Skin epidermis (tissue), 12 donors: ENCODE measurements around the gene RENBP.

Experiments
- H3K27ac ChIP-seq, 21 experiments: fragments of 200-600 bp; sonication (generic) in 11 of 21; one replicate each; pipeline ENCODE4 v1.5.0; 2020; ENCODE audit warnings: mild to moderate bottlenecking in 3 of 21, inconsistent platforms in 2 of 21, moderate library complexity in 2 of 21
- H3K4me3 ChIP-seq, 7 experiments: fragments of 200-600 bp; sonication (generic) in 2 of 7; one replicate each; pipeline ENCODE4 v1.5.0; 2020; ENCODE audit warnings: inconsistent platforms in 2 of 7, mild to moderate bottlenecking in 2 of 7, moderate library complexity in 1 of 7

The RENBP gene

DNA sequence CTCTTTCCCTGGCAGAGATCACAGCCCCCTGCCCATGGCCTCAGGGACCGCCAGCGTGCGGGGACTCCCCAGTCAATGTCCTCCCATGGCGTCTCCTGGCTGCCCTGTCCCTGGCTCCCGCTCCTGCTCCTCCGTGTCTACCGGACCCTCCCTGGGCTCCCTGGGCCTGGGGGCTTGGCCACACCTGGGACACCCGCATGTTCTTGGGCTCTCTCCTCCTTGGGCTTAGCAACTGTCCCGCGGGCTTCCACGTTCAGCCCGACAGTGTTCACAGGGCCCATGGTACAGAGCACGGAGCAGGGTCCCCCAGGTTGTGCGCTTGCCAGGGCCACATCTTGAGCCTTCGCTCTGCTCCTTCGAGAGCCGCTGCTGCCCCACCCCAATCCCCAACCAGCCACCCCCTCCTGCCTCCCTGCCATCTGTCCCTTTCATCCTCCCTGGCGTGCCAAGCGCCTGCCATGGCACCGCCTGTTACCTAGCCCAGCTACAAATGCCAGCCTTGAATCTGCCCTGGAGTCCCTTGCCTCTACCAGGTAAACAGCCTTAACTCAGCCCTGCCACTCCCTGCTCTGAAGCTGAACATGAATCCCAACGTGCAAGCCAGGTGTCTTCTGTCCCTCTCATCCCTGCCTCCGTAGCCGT is 36.1 kb downstream of the RENBP start:
- no peak overlapping the region for H3K27ac ChIP-seq
- H3K4me3 ChIP-seq, result no peak overlapping the region

DNA sequence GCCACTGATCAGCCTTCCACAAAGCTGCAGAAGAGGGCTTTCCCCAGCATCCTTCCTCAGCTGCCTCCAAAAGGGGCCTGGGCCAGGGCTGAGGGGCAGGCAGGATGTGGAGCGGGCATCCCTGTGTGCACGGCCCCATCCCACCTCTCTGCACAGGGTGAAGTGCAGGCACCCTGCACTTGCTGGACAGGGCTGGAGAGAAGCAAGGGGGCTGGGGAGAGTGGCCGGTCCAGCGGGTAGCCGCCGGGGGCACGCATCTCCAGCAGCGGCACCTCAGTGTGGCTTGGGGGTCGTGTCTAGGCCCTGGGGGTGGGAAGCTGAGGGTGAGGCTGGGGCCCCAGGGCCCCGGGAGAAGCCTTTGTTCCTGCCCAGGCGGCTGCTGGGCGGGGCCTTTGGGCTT is 37.0 kb downstream of the RENBP start:
- Histone ChIP-seq H3K27ac (no peak overlapping the region), H3K4me3 (no peak overlapping the region)

GRCh38 chrX:153906126-153906917 is 38.1 kb downstream of the RENBP start:
- Histone ChIP-seq H3K27ac (no peak overlapping the region), H3K4me3 (no peak overlapping the region)

DNA sequence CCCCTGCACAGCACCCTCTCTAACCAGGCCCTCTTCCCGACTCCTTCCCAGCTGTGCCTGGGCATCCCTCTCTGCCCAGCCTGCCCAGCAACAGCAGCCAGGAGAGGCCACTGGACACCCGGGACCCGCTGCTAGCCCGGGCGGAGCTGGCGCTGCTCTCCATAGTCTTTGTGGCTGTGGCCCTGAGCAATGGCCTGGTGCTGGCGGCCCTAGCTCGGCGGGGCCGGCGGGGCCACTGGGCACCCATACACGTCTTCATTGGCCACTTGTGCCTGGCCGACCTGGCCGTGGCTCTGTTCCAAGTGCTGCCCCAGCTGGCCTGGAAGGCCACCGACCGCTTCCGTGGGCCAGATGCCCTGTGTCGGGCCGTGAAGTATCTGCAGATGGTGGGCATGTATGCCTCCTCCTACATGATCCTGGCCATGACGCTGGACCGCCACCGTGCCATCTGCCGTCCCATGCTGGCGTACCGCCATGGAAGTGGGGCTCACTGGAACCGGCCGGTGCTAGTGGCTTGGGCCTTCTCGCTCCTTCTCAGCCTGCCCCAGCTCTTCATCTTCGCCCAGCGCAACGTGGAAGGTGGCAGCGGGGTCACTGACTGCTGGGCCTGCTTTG is 38.9 kb downstream of the RENBP start:
- Histone ChIP-seq H3K27ac (no peak overlapping the region), H3K4me3 (no peak overlapping the region)

- H3K4me3 ChIP-seq, result no peak within 1 kb of the TSS
- H3K27ac ChIP-seq, result peak within 1 kb of the TSS in 7 of 21 experiments; percentile 4 to 46 (median 28)
Measured at GRCh38 chrX:153903991-153904957, 40.2 kb downstream of the RENBP start, which contains the start of gene AVPR2. Gene AVPR2, plus strand, starts transcription at chrX:153904673. Its CDS starts 473 bp downstream, at chrX:153905146.

GRCh38 chrX:153903238-153903980 is 41.0 kb downstream of the RENBP start:
- Histone ChIP-seq H3K27ac (peak overlapping the region in 4 of 21 experiments; percentile 25 to 42 (median 26)), H3K4me3 (no peak overlapping the region)

DNA sequence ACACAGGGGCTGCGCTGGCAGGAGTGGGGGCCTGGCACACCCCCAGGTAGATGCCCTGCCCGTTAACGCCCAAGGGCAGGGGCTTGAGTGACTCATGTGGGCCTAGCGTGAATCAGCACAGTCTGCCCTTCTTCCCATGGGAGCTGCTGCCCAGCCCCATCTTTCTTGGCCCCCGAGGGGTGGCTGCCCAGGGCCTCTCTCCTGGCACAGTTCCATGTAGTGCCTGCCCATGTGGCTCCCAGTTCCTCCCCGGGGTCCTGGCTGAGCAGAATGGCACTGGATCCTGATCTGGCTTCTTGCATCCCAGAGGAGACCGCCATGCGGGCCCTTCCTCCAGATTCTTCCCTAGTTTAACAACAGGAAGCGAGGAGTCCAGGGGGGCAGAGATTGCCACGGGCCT is 42.1 kb downstream of the RENBP start:
- Histone ChIP-seq H3K27ac (no peak overlapping the region), H3K4me3 (no peak overlapping the region)

GRCh38 chrX:153901753-153902140 is 42.7 kb downstream of the RENBP start:
- Histone ChIP-seq H3K4me3 (no peak overlapping the region), H3K27ac (peak overlapping the region in 2 of 21 experiments; percentile 24 to 58)

GRCh38 chrX:153900831-153901752 is 43.4 kb downstream of the RENBP start:
- H3K27ac ChIP-seq, result peak overlapping the region in 5 of 21 experiments; percentile 12 to 58 (median 24)
- H3K4me3 ChIP-seq, result no peak overlapping the region

DNA sequence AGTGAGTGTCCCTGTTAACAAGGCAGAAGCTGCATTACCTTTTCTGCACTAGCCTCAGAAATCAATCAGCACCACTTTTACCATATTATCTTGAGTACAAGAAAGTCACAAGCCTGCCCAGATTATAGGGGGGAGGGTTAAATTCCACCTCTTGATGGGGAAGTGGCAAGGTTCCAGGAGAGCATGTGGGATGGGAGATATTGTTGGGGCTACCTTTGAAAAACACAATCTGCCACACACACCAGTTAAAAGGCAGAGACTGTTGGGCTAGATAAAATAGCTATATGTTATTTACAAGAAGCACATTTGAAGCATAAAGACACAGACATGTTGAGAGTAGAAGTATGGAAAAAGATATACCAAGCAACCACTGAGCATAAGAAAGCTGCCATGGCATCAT is 46.5 kb downstream of the RENBP start:
- Histone ChIP-seq H3K27ac (no peak overlapping the region), H3K4me3 (no peak overlapping the region)

DNA sequence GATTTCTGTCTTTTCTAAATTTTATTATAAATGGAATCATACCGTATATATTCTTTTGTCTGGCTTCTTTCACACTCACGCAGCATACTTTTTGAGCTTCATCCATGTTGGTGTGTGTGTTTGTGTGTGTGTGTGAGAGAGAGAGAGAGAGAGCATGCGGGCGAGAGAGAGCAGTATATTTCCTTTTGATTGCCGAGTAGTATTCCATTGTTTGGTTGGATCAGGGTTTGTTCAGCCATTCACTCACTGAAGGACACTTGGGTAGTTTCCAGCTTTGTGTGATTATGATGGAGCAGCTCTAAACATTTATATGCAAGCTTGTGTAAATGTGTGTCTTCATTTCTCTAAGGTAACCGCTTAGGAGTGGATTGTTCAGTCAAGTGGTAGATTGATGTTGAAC is 55.3 kb downstream of the RENBP start:
- Histone ChIP-seq H3K4me3 (no peak overlapping the region), H3K27ac (no peak overlapping the region)

DNA sequence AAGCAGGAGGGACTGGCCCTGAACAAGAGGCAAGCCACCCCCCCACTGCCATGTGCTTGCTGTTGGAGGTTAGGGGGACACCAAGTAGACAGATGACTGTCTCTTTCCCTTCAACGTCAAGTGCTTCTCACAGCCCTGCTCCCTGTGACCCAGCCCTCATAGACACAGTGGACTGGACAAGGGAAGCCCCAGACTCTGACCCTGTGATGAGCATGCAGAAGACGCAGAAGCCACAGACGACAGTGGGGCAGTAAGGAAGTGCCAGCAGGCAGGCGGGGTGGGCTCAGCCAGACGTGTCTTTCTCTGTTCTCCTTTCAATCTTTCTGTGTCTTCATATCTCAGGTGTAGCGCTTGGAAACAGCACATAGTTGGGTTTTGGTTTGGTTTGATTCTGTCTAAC is 56.1 kb downstream of the RENBP start:
- Histone ChIP-seq H3K27ac (no peak overlapping the region), H3K4me3 (no peak overlapping the region)

GRCh38 chrX:153887385-153887784 is 57.1 kb downstream of the RENBP start:
- Histone ChIP-seq H3K27ac (no peak overlapping the region), H3K4me3 (no peak overlapping the region)

GRCh38 chrX:153886915-153887314 is 57.5 kb downstream of the RENBP start:
- no peak overlapping the region for H3K27ac ChIP-seq

DNA sequence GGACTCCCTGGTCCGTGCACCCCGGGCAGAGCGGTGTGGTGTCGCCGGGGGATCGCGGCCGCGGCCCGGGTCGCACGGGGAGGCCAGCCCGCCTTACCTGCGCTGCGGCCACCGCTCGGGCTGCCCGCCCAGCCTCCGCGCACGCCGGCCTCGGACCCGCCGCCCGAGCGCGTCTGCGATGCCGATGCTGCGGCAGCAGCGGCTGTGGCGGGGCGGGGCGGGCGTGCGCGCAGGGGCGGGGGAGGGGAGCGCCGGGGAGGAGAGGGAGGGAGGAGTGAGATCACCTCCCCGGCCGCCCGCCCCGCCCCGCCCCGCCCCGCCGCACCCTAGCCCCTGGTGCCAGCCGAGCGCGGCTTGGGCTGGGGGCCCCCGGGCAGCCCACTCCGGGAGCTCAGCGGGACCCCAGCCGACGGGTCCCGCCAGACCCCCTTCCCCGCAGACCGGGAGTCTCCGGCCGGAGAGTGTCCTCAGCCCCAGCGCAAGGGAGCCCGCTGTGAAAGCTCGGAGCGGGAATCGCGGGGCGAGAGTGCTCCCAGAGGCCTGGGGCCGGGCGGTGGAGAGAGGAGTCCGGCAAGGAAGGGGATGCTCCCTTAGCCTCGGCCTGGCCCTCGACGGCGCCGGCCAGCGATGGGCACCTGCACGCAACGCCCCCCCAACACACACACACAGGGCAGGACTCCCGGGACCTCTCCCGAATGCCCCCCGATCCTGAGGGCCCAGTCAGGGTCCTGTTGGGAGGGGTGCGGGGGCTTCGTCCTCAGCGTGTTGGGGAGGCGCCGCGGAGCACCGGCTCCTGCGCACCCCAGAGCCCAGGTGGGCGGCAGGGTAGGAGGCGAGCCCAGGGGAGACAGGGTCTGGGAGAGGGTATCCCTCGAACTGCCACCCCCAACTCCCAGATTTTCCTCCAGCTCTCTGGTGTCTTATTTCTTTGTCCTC is 58.2 kb downstream of the RENBP start, which contains the start of gene L1CAM:
TSS of gene L1CAM (minus strand) at position 206 of the 936 bp plus-strand sequence. CDS start 10,337 bp downstream, outside the sequence.
- H3K4me3 ChIP-seq, result peak within 1 kb of the TSS in 3 of 7 experiments; percentile 11 to 27 (median 14)
- H3K27ac ChIP-seq, result no peak within 1 kb of the TSS

More at GRCh38 chrX:153886915-153887314, 57.5 kb downstream of the RENBP start:
- H3K4me3 ChIP-seq, result no peak overlapping the region
